ENCODE data around the gene IBA57.
A peak's percentile ranks its signal among the peaks of the same experiment; 100 is the strongest.

IBA57 gene

DNA sequence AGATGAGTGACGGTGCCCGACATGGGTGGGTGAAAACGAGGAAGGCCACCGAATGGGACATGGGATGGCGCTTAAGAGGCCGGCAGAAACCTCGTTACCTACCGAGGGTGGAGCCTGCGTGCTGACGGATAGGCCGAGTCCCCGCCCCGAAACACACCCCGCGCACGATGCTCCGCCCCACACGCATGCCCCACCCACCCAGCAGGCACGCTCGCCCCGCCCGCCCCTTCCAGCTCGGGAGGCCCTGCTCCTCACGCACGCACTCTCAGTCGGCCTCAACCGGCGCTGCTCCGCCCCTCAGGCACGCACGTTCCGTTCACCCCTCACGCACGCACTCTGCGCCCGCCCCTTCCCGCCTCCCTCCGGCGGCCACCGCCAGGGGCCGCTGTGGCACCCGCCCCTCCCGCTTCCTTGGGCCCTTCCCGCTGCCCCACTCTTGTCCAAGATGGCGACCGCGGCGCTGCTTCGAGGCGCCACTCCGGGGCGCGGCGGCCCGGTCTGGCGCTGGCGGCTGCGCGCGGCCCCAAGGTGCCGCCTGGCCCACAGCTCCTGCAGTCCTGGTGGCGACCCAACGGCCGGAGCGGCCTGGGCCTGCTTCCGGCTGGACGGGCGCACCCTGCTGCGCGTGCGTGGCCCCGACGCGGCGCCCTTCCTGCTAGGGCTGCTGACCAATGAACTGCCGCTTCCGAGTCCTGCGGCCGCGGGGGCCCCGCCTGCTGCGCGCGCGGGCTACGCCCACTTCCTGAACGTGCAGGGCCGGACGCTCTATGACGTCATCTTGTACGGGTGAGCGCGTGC, at the start of gene IBA57:
Gene IBA57 (plus strand): TSS at position 433 of the 798 bp plus-strand sequence. CDS start 13 bp downstream, at position 446.
- peak; percentile 97 to 98 for DNase-seq

DNA sequence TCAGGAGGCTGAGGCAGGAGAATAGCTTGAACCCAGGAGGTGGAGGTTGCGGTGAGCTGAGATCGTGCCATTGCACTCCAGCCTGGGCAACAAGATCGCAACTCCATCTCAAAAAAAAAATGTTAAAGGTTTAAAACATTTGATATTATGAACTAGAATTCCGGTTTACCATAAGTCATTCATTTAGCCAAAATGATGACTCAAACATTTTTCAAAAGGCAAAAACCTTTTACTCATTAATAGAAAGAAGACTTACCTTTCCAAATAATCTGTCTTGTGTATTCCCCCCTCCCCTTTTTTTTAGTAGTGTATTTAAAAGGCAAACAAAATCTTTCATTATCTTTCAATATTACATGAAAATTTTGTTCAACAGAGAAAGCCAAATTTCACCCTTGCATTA, 48.3 kb upstream of the IBA57 start:
- no peak for DNase-seq

DNA sequence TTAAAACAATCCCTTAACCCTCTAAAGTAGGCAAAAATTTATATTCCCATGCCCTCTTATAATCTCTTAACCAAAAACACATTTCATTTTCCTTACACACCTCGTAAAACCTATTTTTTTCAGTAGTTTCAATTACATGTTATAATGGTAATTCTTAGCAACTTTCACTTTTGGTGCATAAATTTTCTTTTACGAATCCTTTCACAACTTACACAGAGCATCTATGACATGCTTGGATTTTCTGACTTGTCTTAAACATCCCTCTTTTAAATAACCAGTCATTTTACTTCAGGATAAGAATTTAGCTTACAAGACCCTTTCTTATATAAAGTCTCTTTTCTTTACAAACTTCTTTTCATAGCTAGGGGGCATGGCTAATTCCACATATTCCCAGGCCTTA, 47.6 kb upstream of the IBA57 start:
- DNase-seq: no peak

DNA sequence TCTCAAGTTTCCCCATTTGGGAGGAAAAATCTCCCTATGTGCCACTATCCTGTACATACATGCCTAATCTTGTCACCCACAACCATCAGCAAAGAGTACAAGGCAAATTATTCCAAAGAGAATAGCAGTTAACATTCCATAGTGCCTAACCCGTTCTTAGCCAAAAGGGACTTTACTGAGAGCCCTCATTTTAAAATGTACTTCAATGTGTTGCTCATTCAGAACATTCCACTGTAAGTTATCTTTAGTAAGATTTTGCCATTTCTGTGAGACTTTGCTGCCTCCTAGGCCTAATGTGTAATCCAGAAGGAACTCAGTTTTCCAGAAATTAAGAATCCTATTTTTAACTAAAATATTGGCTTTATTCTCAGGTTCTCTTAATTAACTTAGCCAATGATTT, 45.3 kb upstream of the IBA57 start:
- DNase-seq: no peak

DNA sequence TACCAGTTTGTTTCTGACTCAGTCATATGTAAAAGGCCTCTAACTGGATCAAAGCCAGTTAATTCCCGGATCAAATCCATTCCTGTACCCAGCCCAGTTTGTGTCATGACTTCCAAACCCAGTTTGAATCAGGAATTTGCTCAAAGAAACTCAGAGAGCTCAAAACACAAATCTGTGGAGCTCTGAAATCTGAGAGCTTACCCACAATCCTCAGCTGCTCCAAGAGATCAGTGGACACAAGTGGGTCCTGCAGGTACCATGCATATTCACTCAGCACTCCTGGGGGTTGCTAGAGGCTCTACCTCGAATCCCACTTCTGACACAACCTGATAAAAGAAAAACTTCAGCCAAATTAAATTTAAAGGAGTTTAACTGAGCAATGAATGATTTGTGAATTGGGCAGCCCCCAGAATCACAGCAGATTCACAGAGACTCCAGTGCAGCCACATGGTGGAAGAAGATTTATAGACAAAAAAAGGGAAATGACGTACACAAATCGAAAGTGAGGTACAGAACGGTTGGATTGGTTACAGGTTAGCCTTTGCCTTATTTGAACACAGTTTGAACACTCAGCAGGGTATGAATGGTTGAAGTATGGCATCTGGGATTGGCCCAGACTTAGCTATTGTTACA, 44.6 kb upstream of the IBA57 start:
- no peak for DNase-seq

DNA sequence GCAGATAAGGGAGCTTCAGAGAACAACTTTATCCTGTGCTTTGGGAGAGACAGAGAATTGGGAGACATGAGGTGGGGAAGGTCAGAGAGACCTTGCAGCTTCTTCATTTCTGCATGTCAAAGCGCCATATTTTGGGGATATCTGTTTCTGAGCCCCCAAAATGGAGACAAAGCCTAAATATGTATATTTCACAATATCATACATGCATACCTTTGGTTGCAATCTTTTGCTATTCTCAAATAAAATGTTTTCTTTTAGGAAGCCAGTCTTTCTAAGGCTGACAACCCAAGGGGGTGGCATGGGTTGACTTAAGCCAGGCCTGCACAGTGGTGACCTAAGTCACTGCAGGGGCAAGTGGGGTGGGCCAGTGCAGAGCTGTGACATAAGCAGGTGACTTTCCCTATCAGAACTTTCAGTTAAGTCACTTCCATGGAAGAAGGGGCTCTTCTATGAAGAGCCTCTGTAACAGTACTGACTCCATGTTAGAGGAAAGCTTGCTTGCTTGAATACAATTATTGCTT, 42.6 kb upstream of the IBA57 start:
- DNase-seq: no peak

DNA sequence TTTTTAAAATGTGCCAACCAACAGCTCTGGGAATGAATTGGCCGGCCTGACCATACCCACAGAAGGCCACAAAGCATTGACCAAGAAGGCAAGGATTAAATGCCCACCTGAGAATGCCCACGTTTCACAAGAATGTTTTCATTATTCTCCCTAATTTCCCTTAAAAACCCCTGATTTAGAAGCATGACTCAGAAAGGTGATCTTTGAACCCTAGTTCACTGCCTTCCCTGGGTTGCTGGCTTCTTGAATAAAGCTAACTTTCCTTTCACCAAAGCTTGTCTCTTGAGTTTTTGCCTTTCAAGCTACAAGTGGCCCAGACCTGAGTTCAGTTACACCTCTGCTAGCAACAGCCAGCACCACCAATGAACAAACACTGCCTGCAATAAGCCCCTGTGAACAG, 42.1 kb upstream of the IBA57 start:
- DNase-seq: no peak

DNA sequence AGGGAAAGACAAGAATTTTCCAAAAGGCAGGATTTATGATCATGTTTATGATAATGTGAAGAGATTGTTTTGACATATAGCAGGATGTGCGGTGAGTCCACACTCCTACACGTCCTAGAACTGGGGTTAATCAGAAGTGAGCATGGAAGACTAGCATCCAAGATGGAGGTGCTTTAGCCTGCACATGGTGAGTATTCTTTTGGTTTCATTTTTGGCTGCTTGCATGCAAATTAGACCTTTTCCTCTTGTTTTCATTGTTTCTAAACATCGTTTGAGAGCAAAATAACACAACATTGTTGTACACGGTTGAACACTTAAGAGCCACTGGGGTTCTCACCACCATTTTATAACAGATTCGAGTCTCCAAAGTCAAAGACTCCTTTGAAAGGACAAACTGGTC, 40.4 kb upstream of the IBA57 start:
- no peak for DNase-seq

DNA sequence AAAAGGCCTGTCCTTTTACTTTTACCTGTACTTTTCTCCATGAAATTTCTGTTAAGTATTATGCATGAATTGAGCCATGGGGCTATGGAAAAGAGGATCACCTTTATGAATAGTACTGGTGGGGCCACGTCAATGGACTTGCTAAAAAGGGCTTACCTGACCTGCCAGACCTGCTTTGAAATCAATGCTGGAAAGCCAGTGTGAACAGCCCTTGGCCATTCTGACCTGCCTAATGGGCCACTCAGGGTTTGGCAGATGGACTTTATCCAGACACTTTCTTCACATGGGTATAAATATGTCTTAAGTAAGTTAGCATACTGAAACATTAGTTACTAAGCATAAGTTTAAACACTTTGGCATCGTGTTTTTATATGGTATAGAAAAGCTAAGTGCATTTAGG, 33.8 kb upstream of the IBA57 start:
- no peak for DNase-seq

DNA sequence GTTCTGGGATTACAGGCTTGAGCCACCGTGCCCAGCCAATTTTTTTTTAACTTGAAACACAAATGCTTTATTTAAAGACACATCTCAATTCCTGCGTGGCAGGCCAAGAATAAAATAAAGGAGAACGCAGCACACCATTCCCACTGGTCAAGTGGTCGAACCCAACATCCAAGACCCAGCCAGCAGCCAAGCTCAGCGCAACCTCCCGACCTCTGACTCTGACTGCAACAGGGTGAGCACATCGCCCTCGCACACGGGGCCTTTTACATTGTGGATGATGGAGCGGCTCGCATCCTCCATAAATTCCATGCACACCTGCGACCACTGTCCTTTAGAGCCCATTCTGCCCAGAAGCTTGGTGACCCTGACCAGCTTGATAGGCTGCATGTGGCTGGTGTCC, 31.0 kb upstream of the IBA57 start:
- DNase-seq: no peak

DNA sequence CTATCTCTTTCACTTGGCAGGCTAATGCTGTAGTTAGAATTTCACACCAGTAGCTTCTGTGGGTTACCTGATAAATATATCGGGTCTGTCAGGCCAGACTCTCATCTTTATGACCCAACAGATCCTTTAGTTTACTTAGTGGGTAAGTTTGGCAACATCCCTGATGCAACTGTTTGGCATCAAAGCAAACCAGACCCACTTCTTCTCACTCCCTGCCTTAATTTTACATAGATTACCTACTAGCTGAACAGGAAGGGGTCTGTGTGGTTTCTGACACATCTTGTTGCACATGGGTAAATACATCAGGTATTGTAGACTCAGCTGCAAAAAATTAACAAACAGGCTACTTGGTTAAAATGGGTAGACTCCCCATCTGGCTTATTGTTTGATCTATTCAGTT, 28.7 kb upstream of the IBA57 start:
- DNase-seq: no peak

DNA sequence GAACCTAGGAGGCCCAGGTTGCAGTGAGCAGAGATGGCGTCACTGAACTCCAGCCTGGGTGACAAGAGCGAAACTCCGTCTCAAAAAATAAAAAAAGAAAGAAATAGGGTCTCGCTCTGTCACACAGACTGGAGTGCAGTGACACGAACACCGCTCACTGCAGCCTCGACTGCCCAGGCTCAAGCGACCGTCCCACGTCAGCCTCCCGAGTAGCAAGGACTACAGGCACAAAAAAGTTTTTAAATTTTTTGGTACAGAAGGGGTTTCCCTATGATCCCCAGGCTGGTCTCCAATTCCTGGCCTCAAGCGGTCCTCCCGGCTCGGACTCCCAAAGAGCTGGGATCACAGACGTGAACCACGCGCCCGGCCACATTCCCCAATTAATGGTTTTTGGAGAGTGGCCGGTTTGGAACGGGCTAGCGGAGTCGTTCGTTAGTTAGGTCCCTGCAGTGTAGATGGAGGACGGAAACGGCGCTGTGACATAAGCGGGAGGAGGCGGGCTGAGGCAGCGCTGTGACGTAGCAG, 26.1 kb upstream of the IBA57 start:
- no peak for DNase-seq

DNA sequence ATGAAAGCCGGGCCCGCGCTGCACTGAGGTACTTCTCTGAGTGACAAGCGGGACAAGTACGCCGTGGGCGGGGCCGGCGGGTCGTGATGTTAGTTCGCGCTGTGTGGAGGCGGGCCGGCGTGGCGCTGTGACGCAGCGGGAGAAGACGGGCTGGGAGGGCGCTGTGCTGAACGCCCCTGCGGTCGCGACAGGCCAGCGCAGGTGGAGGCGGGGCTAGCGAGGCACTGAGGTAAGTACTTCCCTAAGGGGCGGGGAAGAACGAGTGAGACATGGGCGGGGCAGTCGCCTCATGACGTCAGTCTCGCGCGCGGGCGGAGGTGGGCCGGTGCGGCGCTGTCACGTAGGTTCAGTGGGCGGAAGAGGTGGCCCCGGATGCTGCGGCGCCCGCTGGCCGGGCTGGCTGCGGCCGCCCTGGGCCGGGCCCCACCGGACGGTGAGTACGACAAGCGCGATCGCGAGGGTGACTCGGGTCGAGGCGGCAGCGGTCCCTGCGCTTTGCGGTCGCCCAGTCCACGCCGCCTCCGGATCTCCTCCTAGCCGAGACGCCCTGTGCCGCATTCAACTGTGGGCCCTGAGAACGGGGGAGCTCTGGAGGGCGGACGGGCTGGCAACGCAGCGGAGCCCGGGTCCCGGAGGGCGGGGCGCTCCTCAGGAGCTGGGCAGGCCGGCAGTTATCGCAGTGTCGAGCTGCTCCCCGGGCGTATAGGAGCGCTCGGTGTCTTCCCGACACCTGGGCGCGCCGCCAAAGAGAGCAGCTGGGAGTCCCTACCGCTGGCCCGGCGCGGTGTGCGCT, 25.5 kb upstream of the IBA57 start, which contains the start of gene GUK1:
Gene GUK1 (plus strand): TSS at position 349 of the 793 bp plus-strand sequence. CDS start 24 bp downstream, at position 373.
- DNase-seq: peak; percentile 99 to 100

DNA sequence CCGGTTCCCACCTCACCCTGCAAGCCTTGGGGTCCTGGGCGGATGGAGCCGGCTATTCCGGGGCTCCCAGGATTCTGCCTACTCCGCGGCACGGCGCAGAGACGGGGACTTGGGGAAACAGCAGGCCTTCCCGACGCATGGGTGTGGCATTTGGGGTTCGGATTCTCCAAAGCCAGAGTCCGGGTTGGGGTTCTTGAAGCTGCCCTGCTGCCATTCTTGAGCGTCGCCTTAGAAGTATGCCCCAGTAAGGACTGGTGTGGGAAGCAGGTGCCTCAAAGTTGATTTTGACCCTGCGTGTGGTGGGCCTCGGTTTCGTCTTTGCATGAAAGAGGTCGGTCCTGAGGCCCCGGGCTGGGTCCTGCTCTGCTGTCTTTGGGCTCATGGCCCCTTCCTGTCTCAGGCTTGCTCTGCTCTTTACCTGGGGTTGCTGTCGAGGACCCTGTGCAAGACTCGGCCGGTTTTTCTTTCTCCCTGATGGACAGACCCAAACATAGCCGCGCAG, 24.8 kb upstream of the IBA57 start:
- peak in 1 of 2 donors; percentile 24 for DNase-seq

DNA sequence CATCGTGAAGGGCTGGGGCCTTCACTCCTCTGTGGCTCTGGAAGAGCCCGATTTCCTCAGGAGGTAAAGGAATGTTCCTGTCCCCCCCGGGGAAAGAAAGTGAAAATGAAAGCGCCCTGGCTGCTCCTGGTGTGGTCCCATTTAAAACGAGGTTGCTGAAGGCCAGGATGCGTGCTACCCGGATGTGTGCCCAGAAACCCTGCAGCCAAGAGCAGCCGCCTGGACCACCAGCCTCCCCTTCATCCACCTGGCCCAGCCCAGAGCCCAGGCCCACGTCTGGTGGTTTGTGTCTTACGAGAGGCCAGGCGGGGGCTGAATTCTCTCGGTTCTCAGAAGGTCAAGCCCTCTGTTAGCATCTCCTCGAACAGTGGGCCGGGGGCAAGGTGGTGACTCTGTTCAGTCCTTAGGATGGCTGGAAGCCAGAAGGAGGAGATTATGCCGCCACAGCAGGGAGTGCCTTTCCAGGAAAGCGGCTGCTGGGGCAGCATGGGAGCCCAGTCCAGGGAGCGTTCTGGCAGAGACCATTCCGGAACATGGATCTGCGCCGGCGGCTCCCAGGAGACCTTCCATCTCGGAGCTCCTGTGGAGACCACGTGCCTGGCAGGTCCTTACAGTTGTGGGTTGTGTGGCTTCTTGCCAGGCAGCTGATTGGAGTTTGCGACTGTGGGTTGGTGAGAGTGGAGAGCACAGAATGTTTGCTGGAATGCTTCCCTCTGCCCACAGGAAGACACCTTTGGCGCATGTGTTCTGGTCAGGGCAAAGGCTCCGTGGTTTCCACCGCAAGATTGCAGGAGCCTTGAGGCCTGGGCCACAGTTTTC, 24.2 kb upstream of the IBA57 start:
- DNase-seq: no peak

DNA sequence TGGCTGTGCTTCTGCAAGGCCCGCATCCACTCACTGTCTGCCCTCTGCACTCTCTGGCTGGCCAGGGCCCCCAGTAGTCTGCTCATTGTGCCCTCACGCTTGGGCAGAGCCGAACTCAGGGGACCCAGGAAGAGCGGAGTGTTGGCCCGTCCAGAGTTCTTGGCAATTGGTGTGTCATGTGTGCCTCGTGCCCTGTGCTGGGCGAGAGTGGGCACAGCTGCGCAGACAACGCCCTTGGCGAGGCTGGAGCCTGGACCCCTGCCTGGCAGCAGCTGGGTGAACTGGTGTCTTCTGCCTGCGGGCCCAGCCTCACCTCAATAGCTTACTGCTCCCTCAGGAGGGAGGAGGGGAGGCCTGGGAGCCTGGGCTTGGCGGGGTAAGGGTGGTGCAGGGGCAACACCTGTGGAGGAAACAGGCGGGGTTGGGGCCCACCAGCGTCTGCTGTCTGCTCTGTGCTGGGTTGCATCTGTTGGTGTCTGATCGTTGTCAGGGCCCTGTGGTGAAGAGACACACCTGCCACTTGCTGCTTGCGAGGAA, 23.4 kb upstream of the IBA57 start:
- no peak for DNase-seq

DNA sequence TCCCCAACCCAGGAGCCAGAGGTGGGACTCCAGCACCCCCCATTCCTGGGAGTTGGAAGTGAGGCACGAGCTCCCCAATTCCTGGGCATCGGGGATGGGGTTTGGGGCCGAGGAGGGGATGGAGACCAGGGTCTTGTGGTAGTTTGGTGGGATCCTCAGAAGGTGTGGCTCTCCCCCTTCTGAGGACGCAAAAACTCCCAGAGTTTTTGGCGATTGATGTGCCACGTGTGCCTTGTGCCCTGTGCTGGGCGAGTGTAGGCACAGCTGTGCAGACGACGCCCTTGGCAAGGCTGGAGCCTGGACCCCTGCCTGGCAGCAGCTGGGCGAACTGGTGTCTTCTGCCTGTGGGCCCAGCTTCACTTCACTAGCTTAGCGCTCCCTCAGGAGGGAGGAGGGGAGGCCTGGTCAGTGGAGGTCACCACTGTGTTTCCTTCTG, 22.9 kb upstream of the IBA57 start:
- DNase-seq: no peak

DNA sequence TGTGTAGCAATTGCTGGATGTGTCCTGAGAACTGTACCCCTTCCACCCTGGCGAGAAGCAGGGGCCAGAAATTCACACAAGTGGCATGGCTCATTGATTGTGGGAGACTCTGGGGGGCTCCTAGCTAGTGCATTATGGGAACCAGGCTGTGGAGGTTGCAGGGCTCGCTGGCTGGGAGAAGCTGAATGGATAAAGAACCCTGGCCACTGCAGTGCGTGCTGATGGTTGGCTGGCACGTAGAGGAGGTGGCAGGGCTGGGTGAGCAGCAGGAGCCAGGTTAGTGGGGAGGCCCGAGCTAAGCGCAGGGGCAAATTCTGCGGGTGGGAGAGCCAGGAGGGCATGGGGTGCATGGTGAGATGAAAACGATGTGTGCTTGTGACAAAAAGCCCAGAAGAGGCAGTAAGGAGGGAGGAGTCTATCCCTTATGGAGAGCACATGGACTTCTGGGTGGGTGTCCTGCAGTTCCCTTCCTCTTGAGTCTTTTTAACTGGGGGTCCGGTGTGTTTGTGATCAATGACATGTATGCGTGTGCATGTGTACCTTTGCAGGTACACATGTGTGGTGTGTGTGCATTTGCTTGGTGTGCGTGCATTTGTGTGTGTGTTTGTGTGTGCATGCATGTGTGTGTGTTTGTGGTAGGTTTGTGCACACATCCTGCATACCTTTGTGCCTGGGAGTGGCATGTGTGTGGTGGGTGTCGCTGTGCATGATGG, 22.0 kb upstream of the IBA57 start:
- DNase-seq: no peak

DNA sequence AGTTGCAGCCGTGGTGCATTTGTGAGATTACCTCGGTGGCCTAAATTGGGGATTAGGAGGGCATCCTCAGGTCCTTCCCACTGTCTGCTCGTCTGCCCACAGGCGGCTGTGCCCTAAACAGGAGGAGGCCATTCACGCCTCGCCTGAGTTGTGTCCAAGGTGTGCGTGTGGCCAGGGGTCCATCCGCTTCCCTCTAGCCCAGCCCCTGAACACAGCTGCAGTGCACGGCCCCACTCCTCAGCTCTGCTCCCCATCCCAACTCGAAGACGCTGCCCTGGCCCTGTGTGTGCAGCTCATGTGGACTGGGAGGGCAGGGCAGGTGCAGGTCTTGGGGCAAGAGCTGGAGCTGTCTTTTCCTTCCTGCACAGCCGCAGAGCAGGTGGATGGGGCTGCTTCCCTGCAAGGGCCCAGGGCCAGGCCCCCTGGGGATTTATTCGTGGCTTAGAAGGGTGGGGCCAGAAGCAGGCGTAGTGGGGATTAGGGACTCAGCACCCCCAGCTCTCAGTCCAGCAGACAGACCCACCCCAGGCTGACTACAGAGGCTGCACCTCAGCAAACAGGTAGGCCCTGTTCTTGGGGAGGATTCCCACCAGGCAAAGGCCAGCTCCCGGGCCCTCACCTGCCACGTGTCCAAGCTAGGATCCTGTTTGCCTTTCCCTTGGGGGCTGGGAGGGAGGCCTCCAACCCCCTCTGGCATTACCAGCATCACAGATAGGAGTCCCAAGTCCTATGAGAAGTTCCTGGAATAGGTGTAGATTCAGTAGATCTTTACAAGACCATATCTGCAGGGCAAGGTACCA, 21.2 kb upstream of the IBA57 start:
- no peak for DNase-seq

DNA sequence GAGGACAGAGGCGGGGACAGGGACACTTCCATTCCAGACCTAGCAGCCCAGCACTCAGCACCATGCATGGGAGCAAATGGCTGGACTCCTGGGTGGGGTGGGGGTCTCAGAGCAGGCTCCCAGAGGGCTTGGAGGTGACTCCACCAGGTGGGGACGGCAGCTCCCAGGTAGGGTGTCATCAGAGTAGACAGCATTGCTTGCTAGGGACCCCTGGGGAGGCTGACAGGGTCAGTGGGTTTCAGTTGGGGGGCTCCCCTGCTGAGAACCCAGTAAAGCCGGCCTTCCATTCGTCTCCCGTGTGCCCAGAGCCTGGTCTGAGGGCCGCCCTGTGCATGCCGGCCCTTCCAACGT, 20.6 kb upstream of the IBA57 start:
- DNase-seq: no peak

Measured in inflammatory macrophage treated with lipopolysaccharide for 1 hour (primary cell).